Stimulated activated CD4-positive, alpha-beta T cell treated with anti-CD3 and anti-CD28 coated beads, TNF-alpha, amount 100 ng/mL, for 24 hours (primary cell): ENCODE measurements around the gene SNX14.
A peak's percentile ranks its signal among the peaks of the same experiment; 100 is the strongest.
"Not testable (repeated sequence)": the region's sequence is repeated elsewhere in the genome, so short reads cannot be mapped to it uniquely, and the experiment has no call there.

Source experiments
- DNase-seq, 3 experiments: peaks; one replicate each; pipeline ENCODE4 v3.0.0-alpha.2; 2020; ENCODE audit warnings: low read depth in 3 of 3

The SNX14 gene

GRCh38 chr6:85582832-85583231, 10.8 kb downstream of the SNX14 start:
- DNase-seq = not testable (repeated sequence)

GRCh38 chr6:85581572-85581971, 12.1 kb downstream of the SNX14 start:
- DNase-seq = no peak

- no peak for DNase-seq
Measured at GRCh38 chr6:85580878-85581267, 12.8 kb downstream of the SNX14 start.

- no peak for DNase-seq
Measured at GRCh38 chr6:85580118-85580877, 13.4 kb downstream of the SNX14 start.

DNA sequence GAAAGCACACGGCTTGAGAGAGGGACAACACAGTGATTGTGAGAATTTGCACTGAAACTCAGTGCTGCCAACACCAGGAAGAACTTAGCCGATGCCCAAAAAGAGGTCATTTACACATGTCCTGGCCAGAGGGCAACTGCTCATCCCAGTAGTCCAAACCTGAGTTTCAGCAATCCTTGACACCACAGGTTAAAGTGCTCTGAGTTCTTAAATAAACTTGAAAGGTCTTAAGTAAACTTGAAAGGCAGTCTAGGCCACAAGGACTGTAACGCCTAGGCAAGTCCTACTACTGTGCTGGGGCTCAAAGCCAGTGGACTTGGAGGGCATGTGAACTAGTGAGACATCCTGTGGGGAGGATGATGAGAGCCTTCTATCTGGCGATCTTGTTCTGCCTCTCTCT, 14.1 kb downstream of the SNX14 start:
- no peak for DNase-seq

DNA sequence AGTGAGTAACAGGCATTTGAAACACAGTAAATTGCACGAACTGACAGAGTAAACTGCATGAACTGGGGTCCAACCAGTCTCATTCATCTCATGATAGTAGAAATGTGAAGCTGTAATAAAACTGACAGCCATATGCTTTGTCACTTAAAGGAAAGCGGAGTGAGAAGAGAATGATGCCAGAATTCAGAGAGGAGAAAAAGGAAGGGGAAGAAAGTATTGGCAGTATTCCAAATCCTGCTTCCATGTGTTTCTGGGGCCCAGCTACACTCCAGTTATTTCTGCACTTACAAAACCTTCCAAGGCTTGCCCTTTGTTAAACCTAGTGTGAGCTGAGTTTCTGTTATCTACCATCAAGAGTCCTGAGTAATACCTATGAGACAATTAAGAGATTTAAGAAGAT, 17.2 kb downstream of the SNX14 start:
- no peak for DNase-seq

GRCh38 chr6:85574932-85575598, 18.6 kb downstream of the SNX14 start:
- no peak for DNase-seq

GRCh38 chr6:85569323-85569722, 24.3 kb downstream of the SNX14 start:
- no peak for DNase-seq

- DNase-seq = no peak
Measured at GRCh38 chr6:85568411-85568810, 25.2 kb downstream of the SNX14 start.

- no peak for DNase-seq
Measured at GRCh38 chr6:85565736-85566135, 27.9 kb downstream of the SNX14 start.

GRCh38 chr6:85564223-85564622, 29.4 kb downstream of the SNX14 start:
- DNase-seq = not testable (repeated sequence)

- DNase-seq = no peak
Measured at GRCh38 chr6:85561750-85562357, 31.8 kb downstream of the SNX14 start.

DNA sequence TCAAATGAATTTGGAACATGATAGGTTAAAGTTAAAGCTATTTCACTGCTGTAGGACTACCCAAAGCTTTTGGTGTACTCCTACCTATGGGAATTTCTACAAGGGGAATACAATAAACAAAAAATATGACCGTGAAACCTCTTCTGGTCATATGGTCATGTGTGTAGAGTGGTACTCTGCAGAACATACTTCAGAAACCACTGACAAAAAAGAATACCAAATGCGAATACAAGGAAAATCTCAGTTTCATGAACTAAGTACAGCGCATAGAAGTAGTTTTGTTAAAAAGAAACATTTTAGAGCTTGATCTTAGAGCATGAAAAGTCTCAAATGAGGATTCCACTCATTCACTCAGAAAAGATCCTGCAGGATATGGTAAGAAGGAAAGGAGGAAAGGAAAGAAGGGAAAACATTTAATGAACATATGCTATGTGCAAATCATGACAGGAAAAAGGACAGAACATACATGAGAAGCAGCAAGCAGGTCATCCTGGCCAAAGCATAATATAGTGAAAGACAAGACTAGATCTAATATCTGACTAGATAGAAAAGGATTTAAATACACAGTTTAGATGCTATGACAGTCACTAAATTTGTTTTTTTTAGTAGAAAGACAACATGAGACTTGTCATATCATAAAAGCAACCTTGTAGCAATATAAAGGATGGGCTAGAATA, 36.5 kb downstream of the SNX14 start:
- no peak for DNase-seq

GRCh38 chr6:85552652-85553051, 41.0 kb downstream of the SNX14 start:
- no peak for DNase-seq

GRCh38 chr6:85551264-85551663, 42.4 kb downstream of the SNX14 start:
- DNase-seq = no peak

GRCh38 chr6:85547719-85548118, 45.9 kb downstream of the SNX14 start:
- DNase-seq = no peak

DNA sequence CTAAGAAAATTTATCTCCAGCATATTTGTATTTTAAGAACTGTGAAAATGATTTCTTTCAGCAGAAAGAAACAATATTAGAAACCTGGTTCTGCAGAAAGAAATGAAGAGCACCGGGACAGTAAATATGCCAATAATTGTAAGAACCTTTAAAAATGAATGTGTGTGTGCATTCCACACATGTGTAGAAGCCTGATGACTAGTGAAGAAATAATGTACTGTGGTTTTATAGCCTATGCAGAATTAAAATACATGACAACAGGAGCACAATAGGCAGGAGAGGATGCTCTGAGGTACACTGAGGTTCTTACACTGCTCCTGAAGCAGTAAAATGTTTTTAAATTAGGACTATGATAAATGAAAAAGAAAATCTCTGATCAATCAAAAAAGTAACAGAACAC, 48.9 kb downstream of the SNX14 start:
- no peak for DNase-seq

DNA sequence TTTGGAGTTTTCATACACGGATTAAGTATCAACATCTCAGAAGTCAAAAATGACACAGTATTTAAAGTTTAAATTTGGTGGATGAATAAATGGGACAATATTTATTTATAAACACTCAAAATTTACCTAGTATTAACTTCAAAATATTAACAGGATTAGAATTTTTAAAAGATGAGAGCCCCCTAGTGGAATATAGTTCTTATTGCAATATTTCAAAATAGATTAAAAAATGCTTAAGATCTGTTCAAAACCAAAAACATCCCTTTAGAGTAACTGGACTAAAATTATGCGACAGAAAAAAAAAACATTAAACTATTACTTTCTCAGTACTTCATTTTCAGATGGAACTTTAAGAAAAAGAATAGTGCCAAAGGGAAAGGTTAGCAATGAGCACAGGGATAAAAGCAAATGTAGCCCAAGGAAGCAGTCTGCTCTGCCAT, 56.6 kb downstream of the SNX14 start:
- no peak for DNase-seq

DNA sequence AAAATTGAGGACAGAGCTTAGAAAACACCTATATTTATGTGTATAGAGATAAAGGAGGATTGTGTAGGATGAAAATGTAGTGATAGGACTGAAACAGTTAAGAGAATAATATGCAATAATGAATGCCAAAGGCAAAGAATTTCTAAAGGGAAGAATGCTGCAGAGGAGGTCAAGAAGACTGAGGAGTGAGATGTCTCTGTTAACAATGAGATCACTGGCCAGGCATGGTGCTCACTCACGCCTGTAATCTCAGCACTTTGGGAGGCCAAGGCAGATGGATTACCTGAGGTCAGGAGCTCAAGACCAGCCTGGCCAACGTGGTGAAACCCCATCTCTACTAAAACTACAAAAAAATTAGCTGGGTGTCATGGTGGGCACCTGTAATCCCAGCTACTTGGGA, 69.4 kb downstream of the SNX14 start:
- not testable (repeated sequence) for DNase-seq

DNA sequence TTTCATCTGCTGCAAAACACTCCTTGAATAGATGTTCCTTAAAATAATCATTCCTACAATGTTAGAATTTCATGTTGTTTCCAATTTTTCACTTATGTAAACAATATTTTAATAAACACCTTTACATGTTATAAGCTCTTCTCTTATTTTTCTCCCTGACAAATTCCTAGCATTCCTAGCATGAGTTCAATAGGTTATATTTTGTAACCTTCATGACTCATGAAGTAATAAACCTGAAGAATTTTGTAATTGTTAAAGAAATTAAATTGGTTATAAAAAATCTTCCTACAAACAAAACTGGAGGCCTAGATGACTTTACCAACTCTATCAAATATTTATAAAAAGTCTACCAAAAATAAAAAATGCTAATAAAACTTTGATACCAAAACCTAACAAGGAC, 77.5 kb downstream of the SNX14 start:
- no peak for DNase-seq

DNA sequence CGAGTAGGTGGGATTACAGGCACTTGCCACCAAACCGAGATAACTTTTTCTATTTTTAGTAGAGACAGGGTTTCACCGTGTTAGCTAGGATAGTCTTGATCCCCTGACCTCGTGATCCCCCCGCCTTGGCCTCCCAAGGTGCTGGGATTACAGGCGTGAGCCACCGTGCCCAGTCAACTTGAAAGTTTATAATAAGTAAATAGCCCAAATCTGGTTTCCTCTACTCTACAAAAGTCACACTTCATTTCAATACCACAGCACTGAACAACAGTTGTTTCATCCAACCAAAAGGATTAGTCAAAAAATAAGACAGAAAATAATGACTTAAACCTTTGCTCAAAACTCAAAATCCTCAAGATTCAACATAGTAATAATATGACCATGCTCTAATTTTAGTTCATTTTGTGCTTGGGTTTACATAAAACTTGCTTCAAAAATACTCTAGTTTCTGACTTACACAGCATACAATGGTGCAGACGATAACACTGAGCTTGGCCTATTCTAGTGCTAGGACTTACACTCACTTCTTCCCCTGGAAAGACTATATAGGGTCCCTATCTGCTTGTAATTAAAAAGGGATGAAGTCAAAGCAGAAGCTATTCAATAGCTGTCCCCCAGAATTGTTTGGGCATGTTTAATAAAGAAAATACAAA, 87.1 kb downstream of the SNX14 start:
- peak in 1 of 3 experiments; percentile 4 for DNase-seq
